H9 (cell line): Measurements from ENCODE around the gene ELAPOR1. TPM values are rescaled to one million over a fixed set of nuclear protein-coding genes. Genes with fewer than 3 reads are reported as not detected.

ENCODE experiments used
- DNase-seq: peaks from one replicate; pipeline ENCODE4 v3.0.0-alpha.2; 2017
- H2AFZ ChIP-seq: one replicate; pipeline ENCODE4 v1.6.1; 2013; ENCODE audit warnings: mild to moderate bottlenecking, low read length, control low read depth, moderate library complexity
- H2AK5ac ChIP-seq: 2 replicates; pipeline ENCODE4 v1.6.1; 2013; ENCODE audit warnings: low read length, control low read depth, mixed read lengths; ENCODE audit not compliant: insufficient read length
- H2BK120ac ChIP-seq: one replicate; pipeline ENCODE4 v1.6.1; 2013; ENCODE audit warnings: low read depth, mild to moderate bottlenecking, low read length, control low read depth, inconsistent platforms; ENCODE audit not compliant: poor library complexity, severe bottlenecking
- H2BK12ac ChIP-seq: 2 replicates; pipeline ENCODE4 v1.6.1; 2013; ENCODE audit warnings: low read length, control low read depth, mixed read lengths, low read depth; ENCODE audit not compliant: insufficient read length
- H2BK15ac ChIP-seq: 2 replicates; pipeline ENCODE4 v1.6.1; 2013; ENCODE audit warnings: low read depth, low read length, control low read depth
- H2BK20ac ChIP-seq: one replicate; pipeline ENCODE4 v1.6.1; 2013; ENCODE audit warnings: low read depth, mild to moderate bottlenecking, low read length, control low read depth, inconsistent platforms; ENCODE audit not compliant: poor library complexity, severe bottlenecking
- H2BK5ac ChIP-seq: 2 replicates; pipeline ENCODE4 v1.6.1; 2013; ENCODE audit warnings: low read length, control low read depth, mixed read lengths; ENCODE audit not compliant: insufficient read length
- H3K14ac ChIP-seq: 2 replicates; pipeline ENCODE4 v1.6.1; 2013; ENCODE audit warnings: low read length, control low read depth; ENCODE audit not compliant: insufficient read depth
- H3K18ac ChIP-seq: 2 replicates; pipeline ENCODE4 v1.6.1; 2013; ENCODE audit warnings: low read depth, mild to moderate bottlenecking, mixed read lengths, low read length, control low read depth; ENCODE audit not compliant: insufficient read length
- H3K23ac ChIP-seq: 2 replicates; pipeline ENCODE4 v1.6.1; 2013; ENCODE audit warnings: low read length, control low read depth, mixed read lengths, low read depth; ENCODE audit not compliant: insufficient read length
- H3K23me2 ChIP-seq: 2 replicates; pipeline ENCODE4 v1.6.1; 2013; ENCODE audit warnings: low read depth, mild to moderate bottlenecking, mixed read lengths, low read length, control low read depth; ENCODE audit not compliant: insufficient read length, poor library complexity, severe bottlenecking
- H3K27ac ChIP-seq: 2 replicates; pipeline ENCODE4 v1.5.1; 2013; ENCODE audit warnings: low read length, control low read depth, mixed read lengths, low read depth; ENCODE audit not compliant: insufficient read length
- H3K27me3 ChIP-seq: 2 replicates; pipeline ENCODE4 v1.6.1; 2013; ENCODE audit warnings: low read length, control low read depth, inconsistent platforms; ENCODE audit not compliant: insufficient read depth
- H3K4ac ChIP-seq: 2 replicates; pipeline ENCODE4 v1.6.1; 2013; ENCODE audit warnings: low read depth, mild to moderate bottlenecking, control low read depth, inconsistent platforms, low read length, moderate library complexity
- H3K4me1 ChIP-seq: 2 replicates; pipeline ENCODE4 v1.6.1; 2013; ENCODE audit warnings: low read length, control low read depth, inconsistent platforms; ENCODE audit not compliant: insufficient read depth
- H3K4me2 ChIP-seq: 2 replicates; pipeline ENCODE4 v1.6.1; 2013; ENCODE audit warnings: low read length, control low read depth, mixed read lengths; ENCODE audit not compliant: insufficient read length, insufficient read depth
- H3K56ac ChIP-seq: 2 replicates; pipeline ENCODE4 v1.6.1; 2013; ENCODE audit warnings: low read depth, mild to moderate bottlenecking, mixed read lengths, low read length, control low read depth; ENCODE audit not compliant: insufficient read length
- H3K79me1 ChIP-seq: 2 replicates; pipeline ENCODE4 v1.6.1; 2013; ENCODE audit warnings: low read depth, mild to moderate bottlenecking, moderate library complexity, low read length, control low read depth, inconsistent platforms; ENCODE audit not compliant: insufficient read depth, poor library complexity, severe bottlenecking
- H3K79me2 ChIP-seq: 2 replicates; pipeline ENCODE4 v1.6.1; 2013; ENCODE audit warnings: low read length, control low read depth, inconsistent platforms; ENCODE audit not compliant: insufficient read depth
- H3K9ac ChIP-seq: 2 replicates; pipeline ENCODE4 v1.6.1; 2013; ENCODE audit warnings: low read length, control low read depth, mixed read lengths; ENCODE audit not compliant: insufficient read length; ENCODE audit errors: extremely low read depth
- H3K9me3 ChIP-seq: one replicate; pipeline ENCODE4 v1.6.1; 2013; ENCODE audit warnings: low read depth, low read length, inconsistent platforms; ENCODE audit not compliant: control insufficient read depth
- H3T11ph ChIP-seq: one replicate; pipeline ENCODE4 v1.6.1; 2013; ENCODE audit warnings: mild to moderate bottlenecking, low read length, control low read depth, inconsistent platforms
- H4K20me1 ChIP-seq: one replicate; pipeline ENCODE4 v1.6.1; 2013; ENCODE audit not compliant: control insufficient read depth, insufficient read length, insufficient read depth
- H4K5ac ChIP-seq: 2 replicates; pipeline ENCODE4 v1.6.1; 2013; ENCODE audit warnings: low read depth, mild to moderate bottlenecking, mixed read lengths, low read length, control low read depth; ENCODE audit not compliant: insufficient read length
- H4K8ac ChIP-seq: replicated peaks from 2 replicates; pipeline ENCODE4 v1.6.1; 2013; ENCODE audit warnings: low read length, control low read depth, mixed read lengths, low read depth; ENCODE audit not compliant: insufficient read length
- H4K91ac ChIP-seq: 2 replicates; pipeline ENCODE4 v1.6.1; 2013; ENCODE audit warnings: low read depth, mild to moderate bottlenecking, moderate library complexity, mixed read lengths, low read length, control low read depth; ENCODE audit not compliant: insufficient read length
- H3K27ac Mint-ChIP-seq, 3 experiments: 2 replicates in 2 of 3; 3 replicates in 1 of 3; pipeline ENCODE4 v1.8.0; 2020 to 2021; ENCODE audit warnings: mixed read lengths in 3 of 3, mild to moderate bottlenecking in 1 of 3, moderate library complexity in 1 of 3
- H3K27me3 Mint-ChIP-seq: 2 replicates; pipeline ENCODE4 v1.8.0; 2021; ENCODE audit warnings: low read depth, mild to moderate bottlenecking, moderate library complexity, mixed read lengths
- H3K36me3 Mint-ChIP-seq, 3 experiments: 2 replicates in 2 of 3; 3 replicates in 1 of 3; pipeline ENCODE4 v1.8.0; 2020 to 2021; ENCODE audit warnings: low read depth in 3 of 3, mixed read lengths in 3 of 3; ENCODE audit not compliant: insufficient read depth in 1 of 3
- H3K4me1 Mint-ChIP-seq, 2 experiments: 2 replicates each; pipeline ENCODE4 v1.8.0; 2020; ENCODE audit warnings: mixed read lengths in 2 of 2
- H3K4me3 Mint-ChIP-seq, 2 experiments: 2 replicates in 1 of 2; 3 replicates in 1 of 2; pipeline ENCODE4 v1.8.0; 2020 to 2021; ENCODE audit warnings: mild to moderate bottlenecking in 2 of 2, mixed read lengths in 2 of 2, moderate library complexity in 1 of 2
- H3K9me3 Mint-ChIP-seq, 2 experiments: 2 replicates in 1 of 2; 3 replicates in 1 of 2; pipeline ENCODE4 v1.8.0; 2020; ENCODE audit warnings: mild to moderate bottlenecking in 2 of 2, mixed read lengths in 2 of 2, moderate library complexity in 1 of 2
- WGBS: extraction: QIAGEN DNeasy Blood & Tissue Kit; methylation state at CpG from one replicate; pipeline ENCODE4 v1.1.7; 2013; ENCODE audit warnings: missing lambda C conversion rate, low lambda C conversion rate, mixed read lengths; ENCODE audit not compliant: insufficient read length; ENCODE audit errors: extremely low coverage; 5-methylcytosine and 5-hydroxymethylcytosine counted together
- total RNA-seq: library from RNA; stranded (reverse); gene quantifications from 2 replicates; pipeline ENCODE4 v1.2.1, GENCODE V29; 2021
- TF ChIP-seq, protein P1 (sequence below): fragments of 200-600 bp; sonication (generic); conservative IDR thresholded peaks from 3 replicates; pipeline ENCODE4 v1.8.0; 2021; ENCODE audit warnings: antibody characterized with exemption, mild to moderate bottlenecking

The ELAPOR1 gene
- total RNA-seq, 1 experiment from 2014 or later, result 0.55 TPM

DNA sequence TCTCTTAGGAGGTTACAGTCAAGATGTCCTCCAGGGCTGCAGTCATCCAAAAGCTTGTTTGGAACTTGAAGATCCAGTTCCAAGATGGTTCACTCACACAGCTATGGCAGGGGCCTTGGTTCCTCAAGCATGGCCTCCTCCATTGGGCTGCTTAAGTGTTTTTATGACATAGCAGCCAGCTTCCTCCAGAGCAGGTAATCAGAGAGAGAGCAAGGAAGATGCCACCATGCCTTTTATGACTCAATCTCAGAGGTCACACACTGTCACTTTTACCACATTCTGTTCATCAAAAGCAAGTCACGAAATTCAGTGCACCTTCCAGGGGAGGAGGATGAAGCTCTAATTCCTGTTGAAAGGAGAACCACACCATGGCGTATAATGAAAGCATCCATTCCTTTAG lies 17.1 kb downstream of the ELAPOR1 start:
- no peak overlapping the region for H3K4me3 Mint-ChIP-seq
- Histone ChIP-seq H3K9me3 (no peaks in the 10 kb centered on the region), H3K27me3 (no peaks in the 10 kb centered on the region), H3K23ac (no peak overlapping the region), H3K27ac (no peak overlapping the region), H2AK5ac (no peak overlapping the region), H3K4me2 (no peak overlapping the region), H2AFZ (no peak overlapping the region), H2BK20ac (no peak overlapping the region), H3K79me1 (no peaks in the 10 kb centered on the region), H3K23me2 (no peaks in the 10 kb centered on the region), H3K4ac (no peak overlapping the region), H4K5ac (no peak overlapping the region), H3T11ph (no peak overlapping the region), H2BK120ac (no peak overlapping the region), H3K56ac (no peak overlapping the region), H2BK5ac (no peak overlapping the region), H3K18ac (no peak overlapping the region), H3K4me1 (no peaks in the 10 kb centered on the region), H4K91ac (no peak overlapping the region), H2BK12ac (no peak overlapping the region), H3K9ac (no peak overlapping the region), H4K20me1 (no peaks in the 10 kb centered on the region), H2BK15ac (no peak overlapping the region), H3K14ac (no peak overlapping the region), H4K8ac (no peak overlapping the region), H3K79me2 (no peaks in the 10 kb centered on the region)
- H3K27ac Mint-ChIP-seq, result no peak overlapping the region
- no CpG with 5 or more reads among the region's 2 CpGs for WGBS
- no peak for DNase-seq
- TF ChIP-seq, protein P1, sequence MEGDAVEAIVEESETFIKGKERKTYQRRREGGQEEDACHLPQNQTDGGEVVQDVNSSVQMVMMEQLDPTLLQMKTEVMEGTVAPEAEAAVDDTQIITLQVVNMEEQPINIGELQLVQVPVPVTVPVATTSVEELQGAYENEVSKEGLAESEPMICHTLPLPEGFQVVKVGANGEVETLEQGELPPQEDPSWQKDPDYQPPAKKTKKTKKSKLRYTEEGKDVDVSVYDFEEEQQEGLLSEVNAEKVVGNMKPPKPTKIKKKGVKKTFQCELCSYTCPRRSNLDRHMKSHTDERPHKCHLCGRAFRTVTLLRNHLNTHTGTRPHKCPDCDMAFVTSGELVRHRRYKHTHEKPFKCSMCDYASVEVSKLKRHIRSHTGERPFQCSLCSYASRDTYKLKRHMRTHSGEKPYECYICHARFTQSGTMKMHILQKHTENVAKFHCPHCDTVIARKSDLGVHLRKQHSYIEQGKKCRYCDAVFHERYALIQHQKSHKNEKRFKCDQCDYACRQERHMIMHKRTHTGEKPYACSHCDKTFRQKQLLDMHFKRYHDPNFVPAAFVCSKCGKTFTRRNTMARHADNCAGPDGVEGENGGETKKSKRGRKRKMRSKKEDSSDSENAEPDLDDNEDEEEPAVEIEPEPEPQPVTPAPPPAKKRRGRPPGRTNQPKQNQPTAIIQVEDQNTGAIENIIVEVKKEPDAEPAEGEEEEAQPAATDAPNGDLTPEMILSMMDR, result no peak
- H3K9me3 Mint-ChIP-seq, result no peaks in the 10 kb centered on the region
- no peaks in the 10 kb centered on the region for H3K36me3 Mint-ChIP-seq
- no peaks in the 10 kb centered on the region for H3K27me3 Mint-ChIP-seq
- no peaks in the 10 kb centered on the region; a peak in 1 of 4 replicates for H3K4me1 Mint-ChIP-seq
